HG02870 (cell line): ENCODE data around the gene TEX19.
"Not testable (repeated sequence)": the region's sequence is repeated elsewhere in the genome, so short reads cannot be mapped to it uniquely, and the experiment has no call there.

Experiments
- ATAC-seq: cut with Tn5 transposase; IDR thresholded peaks from one replicate; pipeline ENCODE4 v1.9.1; 2021; ENCODE audit warnings: mild to moderate bottlenecking, moderate library complexity; ENCODE audit not compliant: unreplicated experiment

TEX19 gene

GRCh38 chr17:82334204-82334621 lies 24.8 kb upstream of the TEX19 start:
- no peak for ATAC-seq

GRCh38 chr17:82334622-82335394 lies 24.2 kb upstream of the TEX19 start:
- no peak for ATAC-seq

GRCh38 chr17:82338858-82339633 lies 20.0 kb upstream of the TEX19 start:
- ATAC-seq = no peak

GRCh38 chr17:82339634-82340580 lies 19.1 kb upstream of the TEX19 start:
- ATAC-seq = no peak

- ATAC-seq = no peak
Measured at GRCh38 chr17:82342361-82343079, 16.5 kb upstream of the TEX19 start.

- no peak for ATAC-seq
Measured at GRCh38 chr17:82343560-82343959, 15.5 kb upstream of the TEX19 start.

GRCh38 chr17:82344175-82344907 lies 14.7 kb upstream of the TEX19 start:
- no peak for ATAC-seq

- no peak for ATAC-seq
Measured at GRCh38 chr17:82345151-82345976, 13.7 kb upstream of the TEX19 start.

GRCh38 chr17:82346342-82347300 lies 12.4 kb upstream of the TEX19 start:
- no peak for ATAC-seq

GRCh38 chr17:82347994-82348393 lies 11.1 kb upstream of the TEX19 start:
- not testable (repeated sequence) for ATAC-seq

GRCh38 chr17:82348434-82348833 lies 10.6 kb upstream of the TEX19 start:
- no peak for ATAC-seq

GRCh38 chr17:82348866-82349265 lies 10.2 kb upstream of the TEX19 start:
- ATAC-seq = no peak

- ATAC-seq = no peak
Measured at GRCh38 chr17:82349287-82349701, 9.8 kb upstream of the TEX19 start.

GRCh38 chr17:82350182-82351030 lies 8.6 kb upstream of the TEX19 start:
- ATAC-seq = no peak

- ATAC-seq = no peak
Measured at GRCh38 chr17:82351254-82351712, 7.8 kb upstream of the TEX19 start.

GRCh38 chr17:82351713-82352488 lies 7.1 kb upstream of the TEX19 start:
- ATAC-seq = no peak
